Left lung (tissue), 10 donors: Measurements from ENCODE around the gene MAST4. TPM values are rescaled to one million over a fixed set of nuclear protein-coding genes. Genes with fewer than 3 reads are reported as not detected.

ENCODE experiments used
- ATAC-seq: fragments of 200-7000 bp; cut with Tn5 transposase; one replicate; pipeline ENCODE4 v1.9.1; 2020; ENCODE audit warnings: moderate library complexity
- DNase-seq, 4 donors: peaks; one replicate each; pipeline ENCODE4 v3.0.0-alpha.2; 2013 to 2020
- H3K27ac ChIP-seq, 2 donors: fragments of 200-600 bp; sonication (generic) in 1 of 2; one replicate each; pipeline versions ENCODE4 v1.5.0 to v1.8.0; 2020 to 2021
- H3K27me3 ChIP-seq, 2 donors: fragments of 200-600 bp; sonication (generic) in 1 of 2; one replicate each; pipeline versions ENCODE4 v1.5.0 to v1.8.0; 2020 to 2021
- H3K36me3 ChIP-seq, 2 donors: fragments of 200-600 bp; sonication (generic) in 1 of 2; one replicate each; pipeline versions ENCODE4 v1.5.0 to v1.8.0; 2020 to 2021
- H3K4me1 ChIP-seq, 2 donors: fragments of 200-600 bp; one replicate each; pipeline ENCODE4 v1.8.0; 2021
- H3K4me3 ChIP-seq, 2 donors: fragments of 200-600 bp; sonication (generic) in 1 of 2; one replicate each; pipeline versions ENCODE4 v1.5.0 to v1.8.0; 2020 to 2021; ENCODE audit warnings: mild to moderate bottlenecking in 1 of 2
- H3K9me3 ChIP-seq, 2 donors: fragments of 200-600 bp; sonication (generic) in 1 of 2; one replicate each; pipeline versions ENCODE4 v1.5.0 to v1.8.0; 2020 to 2021
- intact Hi-C, 2 donors: fragments of 100-400 bp; cut with DNase I; formaldehyde crosslinking; loops; one replicate each; pipeline versions ENCODE4 v1.11.2 to v1.14.2; 2022
- polyA plus RNA-seq, 6 donors: library from polyadenylated mRNA; unstranded; fragments of 120-200 nt; gene quantifications; one replicate each; pipeline ENCODE4 v1.2.1, GENCODE V29; 2013; ENCODE audit not compliant: insufficient read length in 6 of 6
- total RNA-seq, 2 donors: library from RNA; stranded (reverse); fragmentation: NEBNext Ultra II Directional; extraction: Animal tissue kit (Norgen Biotek cat#: 25700); gene quantifications; one replicate each; pipeline ENCODE4 v1.2.1, GENCODE V29; 2021
- TF ChIP-seq, protein P1 (sequence below), 2 donors: fragments of 200-600 bp; sonication (generic) in 1 of 2; IDR thresholded peaks; one replicate each; pipeline versions ENCODE4 v1.5.0 to v1.8.0; 2021; ENCODE audit warnings: antibody characterized with exemption in 2 of 2
- donor health status: DM: no; HTN: yes; CAD: no.
- donor health status: DM: no; HTN: no; CAD: no.

Gene MAST4
- total and polyA plus RNA-seq, 8 donors: 47.7 to 57.6 (median 53.0) TPM

DNA sequence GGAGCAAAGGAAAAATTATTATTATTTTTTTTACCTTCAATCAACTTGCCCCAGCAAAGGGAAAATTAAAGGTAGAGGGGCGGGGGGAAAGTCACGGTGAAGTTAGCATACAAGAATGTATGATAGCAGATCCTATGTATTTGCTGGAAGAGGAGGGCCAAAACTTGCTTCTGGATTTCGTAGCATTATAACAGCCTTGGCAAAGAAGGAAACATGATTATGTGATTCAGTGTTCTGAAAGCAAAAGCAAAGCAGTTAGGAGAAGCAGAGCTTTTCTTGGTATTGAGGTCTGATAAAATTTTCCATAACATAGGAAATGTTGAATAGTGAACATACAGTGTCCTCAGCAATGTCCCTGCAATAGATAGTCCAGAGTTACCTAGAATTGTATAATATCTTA is 32.4 kb downstream of the MAST4 start:
- ATAC-seq: no peak
- Histone ChIP-seq H3K9me3 (no peaks in the 10 kb centered on the region), H3K4me1 (peaks cover 0 to 10% of the 10 kb centered on the region in 2 donors), H3K4me3 (no peak overlapping the region), H3K27ac (no peak overlapping the region), H3K36me3 (no peaks in the 10 kb centered on the region), H3K27me3 (no peaks in the 10 kb centered on the region)
- peak in 1 of 4 donors; percentile 29 for DNase-seq
- TF ChIP-seq, protein P1, sequence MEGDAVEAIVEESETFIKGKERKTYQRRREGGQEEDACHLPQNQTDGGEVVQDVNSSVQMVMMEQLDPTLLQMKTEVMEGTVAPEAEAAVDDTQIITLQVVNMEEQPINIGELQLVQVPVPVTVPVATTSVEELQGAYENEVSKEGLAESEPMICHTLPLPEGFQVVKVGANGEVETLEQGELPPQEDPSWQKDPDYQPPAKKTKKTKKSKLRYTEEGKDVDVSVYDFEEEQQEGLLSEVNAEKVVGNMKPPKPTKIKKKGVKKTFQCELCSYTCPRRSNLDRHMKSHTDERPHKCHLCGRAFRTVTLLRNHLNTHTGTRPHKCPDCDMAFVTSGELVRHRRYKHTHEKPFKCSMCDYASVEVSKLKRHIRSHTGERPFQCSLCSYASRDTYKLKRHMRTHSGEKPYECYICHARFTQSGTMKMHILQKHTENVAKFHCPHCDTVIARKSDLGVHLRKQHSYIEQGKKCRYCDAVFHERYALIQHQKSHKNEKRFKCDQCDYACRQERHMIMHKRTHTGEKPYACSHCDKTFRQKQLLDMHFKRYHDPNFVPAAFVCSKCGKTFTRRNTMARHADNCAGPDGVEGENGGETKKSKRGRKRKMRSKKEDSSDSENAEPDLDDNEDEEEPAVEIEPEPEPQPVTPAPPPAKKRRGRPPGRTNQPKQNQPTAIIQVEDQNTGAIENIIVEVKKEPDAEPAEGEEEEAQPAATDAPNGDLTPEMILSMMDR (IDR thresholded peaks at IDR 0.05): no peak
- intact Hi-C loops: no loop called here

DNA sequence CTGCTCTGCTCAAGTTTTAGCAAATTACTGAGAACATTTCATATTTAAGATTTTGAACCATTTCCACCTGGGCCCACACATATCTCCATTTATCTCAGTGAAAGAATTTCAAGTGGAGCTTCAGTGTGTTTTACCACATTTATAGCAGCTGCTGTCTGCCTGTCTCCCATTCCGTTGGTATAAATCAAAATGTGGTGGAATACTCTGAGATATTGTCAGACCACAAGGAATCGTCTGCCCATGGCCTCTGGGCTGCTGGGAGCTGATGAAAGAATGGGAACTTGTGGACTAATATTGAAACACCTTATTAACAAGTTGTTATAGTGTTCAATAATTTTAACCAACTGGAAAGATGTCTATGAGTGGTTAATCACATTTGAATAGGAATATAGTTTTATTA is 33.3 kb downstream of the MAST4 start:
- Histone ChIP-seq H3K27ac (no peak overlapping the region), H3K27me3 (no peaks in the 10 kb centered on the region), H3K4me1 (peaks cover 0 to 10% of the 10 kb centered on the region in 2 donors), H3K9me3 (no peaks in the 10 kb centered on the region), H3K36me3 (no peaks in the 10 kb centered on the region), H3K4me3 (no peak overlapping the region)
- no peak for DNase-seq
- TF ChIP-seq, protein P1 (IDR thresholded peaks at IDR 0.05): no peak
- intact Hi-C loops: no loop called here
- no peak for ATAC-seq

DNA sequence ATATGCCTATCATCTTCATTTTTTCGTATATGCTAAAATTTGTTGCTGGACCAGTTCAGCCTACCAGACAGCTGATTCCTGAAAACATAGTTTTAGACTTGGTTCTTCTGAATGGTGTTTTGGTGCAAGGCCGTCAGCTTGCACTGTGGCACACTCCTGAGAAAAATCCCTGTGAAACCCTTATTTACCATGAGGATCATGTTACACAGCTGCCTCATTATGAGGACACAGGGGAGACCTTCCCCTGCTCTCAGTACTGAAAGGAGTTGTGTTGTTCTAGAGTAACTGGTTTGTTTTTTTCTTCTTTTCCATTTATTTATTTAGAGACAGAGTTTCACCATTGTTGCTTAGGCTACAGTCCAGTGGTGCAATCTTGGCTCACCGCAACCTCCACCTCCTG is 37.6 kb downstream of the MAST4 start:
- no peak overlapping the region for H3K27ac ChIP-seq
- no peaks in the 10 kb centered on the region for H3K9me3 ChIP-seq
- DNase-seq: peak in 1 of 4 donors; percentile 37
- TF ChIP-seq, protein P1 (IDR thresholded peaks at IDR 0.05): no peak
- H3K4me1 ChIP-seq: peaks cover 0 to 7% of the 10 kb centered on the region in 2 donors
- no peaks in the 10 kb centered on the region for H3K27me3 ChIP-seq
- intact Hi-C loops: no loop called here
- H3K4me3 ChIP-seq: no peak overlapping the region
- ATAC-seq: peak; percentile 59
- H3K36me3 ChIP-seq: no peaks in the 10 kb centered on the region

DNA sequence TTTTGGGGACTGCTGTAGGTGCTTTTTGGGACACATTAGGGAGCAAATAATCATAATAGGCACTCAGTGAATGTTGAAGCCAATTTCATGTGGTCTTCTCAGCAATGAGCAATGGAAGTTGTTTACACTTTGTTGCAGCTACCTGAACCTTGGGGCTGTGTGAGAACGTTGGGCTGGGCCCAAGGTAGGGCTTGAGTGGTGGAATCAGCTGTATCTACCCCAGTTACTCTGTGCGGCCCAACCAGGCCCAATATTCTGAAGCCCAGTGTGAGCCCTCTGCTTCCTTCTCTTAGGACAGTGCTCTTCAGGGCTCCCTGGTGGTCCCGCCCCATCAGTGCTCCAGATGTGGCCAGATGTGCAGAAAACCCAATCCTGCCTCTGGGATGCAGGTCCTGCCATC is 38.4 kb downstream of the MAST4 start:
- no peak for ATAC-seq
- TF ChIP-seq, protein P1 (IDR thresholded peaks at IDR 0.05): no peak
- intact Hi-C loops: no loop called here
- no peaks in the 10 kb centered on the region for H3K27me3 ChIP-seq
- H3K4me1 ChIP-seq: no peaks in the 10 kb centered on the region
- H3K27ac ChIP-seq: no peak overlapping the region
- no peaks in the 10 kb centered on the region for H3K36me3 ChIP-seq
- no peak overlapping the region for H3K4me3 ChIP-seq
- no peaks in the 10 kb centered on the region for H3K9me3 ChIP-seq
- DNase-seq: no peak

DNA sequence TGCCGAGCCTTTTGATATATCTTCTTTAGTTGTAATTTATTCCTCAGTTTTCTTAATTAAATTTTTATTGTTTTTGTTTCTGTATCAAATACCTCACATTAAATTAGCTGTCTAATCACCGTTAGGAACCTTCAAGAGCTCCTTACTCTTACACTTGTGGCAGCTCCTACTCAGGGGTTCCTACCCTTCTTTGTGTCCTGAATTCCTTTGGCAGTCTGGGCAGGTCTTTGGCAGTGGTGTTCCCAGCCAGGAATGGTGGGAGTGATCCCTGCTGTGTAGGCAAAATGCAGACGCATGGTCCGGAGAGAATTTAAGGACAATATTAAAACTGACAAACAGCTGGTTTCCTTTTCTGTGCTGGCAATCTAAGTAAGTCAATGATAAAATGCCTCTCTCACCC is 41.8 kb downstream of the MAST4 start:
- H3K4me1 ChIP-seq: no peaks in the 10 kb centered on the region
- H3K4me3 ChIP-seq: no peak overlapping the region
- H3K9me3 ChIP-seq: no peaks in the 10 kb centered on the region
- H3K36me3 ChIP-seq: no peaks in the 10 kb centered on the region
- TF ChIP-seq, protein P1 (IDR thresholded peaks at IDR 0.05): no peak
- no peak overlapping the region for H3K27ac ChIP-seq
- DNase-seq (no peak), ATAC-seq (no peak)
- intact Hi-C loops: no loop called here
- no peaks in the 10 kb centered on the region for H3K27me3 ChIP-seq
